Adrenal gland (tissue), 12 donors: ENCODE data around the gene ZG16. TPM values are rescaled to one million over a fixed set of nuclear protein-coding genes. Genes with fewer than 3 reads are reported as not detected.
"Not testable (repeated sequence)": the region's sequence is repeated elsewhere in the genome, so short reads cannot be mapped to it uniquely, and the experiment has no call there.

Experiments
- DNase-seq, 7 donors: peaks; one replicate each; pipeline ENCODE4 v3.0.0-alpha.2; 2019 to 2020
- H3K27ac ChIP-seq, 5 donors: fragments of 200-600 bp; sonication (generic) in 4 of 5; 1 replicate in 3 of 5; 2 replicates in 2 of 5; pipeline versions ENCODE4 v1.5.1 to v1.8.0; 2016 to 2020; ENCODE audit warnings: mild to moderate bottlenecking in 1 of 5
- H3K27me3 ChIP-seq: fragments of 200-600 bp; 2 replicates; pipeline ENCODE4 v1.8.0; 2021
- H3K36me3 ChIP-seq, 2 donors: fragments of 200-600 bp; replicated peaks in 1 of 2; 1 replicate in 1 of 2; 2 replicates in 1 of 2; pipeline versions ENCODE4 v1.5.1 to v1.8.0; 2018 to 2022
- H3K4me1 ChIP-seq, 2 donors: fragments of 200-600 bp; replicated peaks in 1 of 2; 1 replicate in 1 of 2; 2 replicates in 1 of 2; pipeline versions ENCODE4 v1.5.1 to v1.8.0; 2018 to 2021
- H3K4me3 ChIP-seq, 4 donors: fragments of 200-600 bp; sonication (generic) in 3 of 4; one replicate each; pipeline ENCODE4 v1.5.1; 2016 to 2018
- H3K9me3 ChIP-seq, 3 donors: fragments of 200-600 bp; sonication (generic) in 1 of 3; replicated peaks in 1 of 3; 1 replicate in 2 of 3; 2 replicates in 1 of 3; pipeline versions ENCODE4 v1.5.1 to v1.8.0; 2016 to 2021
- CTCF ChIP-seq, 6 experiments: fragments of 450-650 bp in 4 of 6; fragments of 200-600 bp in 2 of 6; sonication (generic) in 1 of 6; IDR thresholded peaks; 1 replicate in 5 of 6; 2 replicates in 1 of 6; pipeline versions ENCODE4 v1.5.1 to v1.8.0; 2016 to 2021; ENCODE audit warnings: antibody characterized with exemption in 6 of 6, mild to moderate bottlenecking in 2 of 6, moderate library complexity in 1 of 6
- POLR2A ChIP-seq, 2 donors: fragments of 450-650 bp; IDR thresholded peaks; one replicate each; pipeline ENCODE4 v1.6.1; 2017; ENCODE audit warnings: antibody characterized with exemption in 2 of 2, mild to moderate bottlenecking in 2 of 2, moderate library complexity in 1 of 2
- WGBS, 4 donors: extraction: QIAGEN DNeasy Blood & Tissue Kit in 2 of 4; methylation state at CpG; one replicate each; pipeline versions ENCODE4 v1.1.5 to v1.1.7; 2013 to 2017; 5-methylcytosine and 5-hydroxymethylcytosine counted together
- intact Hi-C, 2 donors: fragments of 100-400 bp; cut with DNase I; formaldehyde crosslinking; loops; one replicate each; pipeline versions ENCODE4 v1.14.1 to v1.15.0; 2022 to 2023
- polyA plus RNA-seq, 3 donors: library from polyadenylated mRNA; stranded (reverse); fragments of 200-250 nt in 2 of 3; fragments of 350-450 nt in 1 of 3; fragmentation: Illumina TruSeq in 1 of 3; extraction: RNeasy Lipid Tissue Mini Kit (QIAGEN cat#74804) in 1 of 3; gene quantifications; one replicate each; pipeline ENCODE4 v1.2.3, GENCODE V29; 2013 to 2014
- total RNA-seq, 9 donors: library from RNA; depleted of rRNA in 4 of 9; stranded (reverse); fragments of >200 nt in 4 of 9; fragments of 120-200 nt in 1 of 9; fragmentation: NEBNext Ultra II Directional in 1 of 9; extraction: Animal tissue kit (Norgen Biotek cat#: 25700) in 1 of 9; gene quantifications; one replicate each; pipeline versions ENCODE4 v1.1.0 to v1.2.4, GENCODE V29; 2013 to 2023
- donor health status: healthy with polysubstance abuse.
- donor health status: Bipolar disorder and iron deficiency.
- donor health status: DM: yes; HTN: yes; CAD: no.
- donor health status: DM: no; HTN: no; CAD: no.
- donor health status: DM: no; HTN: no; CAD: no.
- donor health status: DM: yes; HTN: yes; CAD: no.

ZG16 gene
- total and polyA plus RNA-seq, 12 donors = 0.07 to 0.20 (median 0.14) TPM; not detected in 8

- no peaks in the 10 kb centered on the region for H3K36me3 ChIP-seq
- H3K27ac ChIP-seq = no peak overlapping the region
- no peak for DNase-seq
- WGBS, 4 donors = 73 to 79% (median 76%) methylated on average over 7 of the region's 7 CpGs
- TF ChIP-seq CTCF (IDR thresholded peaks at IDR 0.05) = no peak
- no peak for TF ChIP-seq POLR2A (IDR thresholded peaks at IDR 0.05)
- no peak overlapping the region for H3K4me3 ChIP-seq
- intact Hi-C loops = loop anchor here in 1 of 2 donors (10.0 kb wide), 1 partner anchor 76 kb away; no protein-coding TSS in a partner anchor
- no peaks in the 10 kb centered on the region for H3K27me3 ChIP-seq
- no peaks in the 10 kb centered on the region for H3K4me1 ChIP-seq
- no peaks in the 10 kb centered on the region for H3K9me3 ChIP-seq
Observed at GRCh38 chr16:29770250-29770929, 7.7 kb upstream of the ZG16 start.

- not testable (repeated sequence) for DNase-seq, H3K27me3 ChIP-seq, H3K9me3 ChIP-seq, H3K4me1 ChIP-seq, H3K36me3 ChIP-seq, H3K4me3 ChIP-seq, H3K27ac ChIP-seq
- intact Hi-C loops = loop anchor here in 1 of 2 donors (10.0 kb wide), 1 partner anchor 78 kb away; no protein-coding TSS in a partner anchor
- 75 to 84% (median 79%) methylated on average over 6 to 7 of the region's 7 CpGs for WGBS, 4 donors
Observed at GRCh38 chr16:29772330-29772729, 5.7 kb upstream of the ZG16 start.

- Histone ChIP-seq H3K9me3 (no peaks in the 10 kb centered on the region), H3K4me1 (no peaks in the 10 kb centered on the region), H3K27me3 (no peaks in the 10 kb centered on the region), H3K4me3 (no peak overlapping the region), H3K27ac (no peak overlapping the region), H3K36me3 (no peaks in the 10 kb centered on the region)
- intact Hi-C loops = loop anchor here in 1 of 2 donors (10.0 kb wide), 1 partner anchor 80 kb away; no protein-coding TSS in a partner anchor
- DNase-seq = no peak
- WGBS, 4 donors = 83 to 91% (median 85%) methylated on average over 5 of the region's 5 CpGs
- TF ChIP-seq POLR2A (IDR thresholded peaks at IDR 0.05) = no peak
- no peak for TF ChIP-seq CTCF (IDR thresholded peaks at IDR 0.05)
Observed at GRCh38 chr16:29774730-29775129, 3.3 kb upstream of the ZG16 start.

GRCh38 chr16:29775742-29776408 is 2.2 kb upstream of the ZG16 start:
- Histone ChIP-seq H3K27me3 (no peaks in the 10 kb centered on the region), H3K4me3 (no peak overlapping the region), H3K27ac (no peak overlapping the region), H3K9me3 (no peaks in the 10 kb centered on the region), H3K36me3 (no peaks in the 10 kb centered on the region), H3K4me1 (no peaks in the 10 kb centered on the region)
- 61 to 71% (median 67%) methylated on average over 4 of the region's 4 CpGs for WGBS, 4 donors
- intact Hi-C loops = loop anchor here in 1 of 2 donors (10.0 kb wide), 1 partner anchor 81 kb away; no protein-coding TSS in a partner anchor
- TF ChIP-seq POLR2A (IDR thresholded peaks at IDR 0.05) (no peak), CTCF (IDR thresholded peaks at IDR 0.05) (no peak)
- no peak for DNase-seq
